GM21723 (cell line): Measurements from ENCODE around the gene PTPRU.
"Not testable (repeated sequence)": the region's sequence is repeated elsewhere in the genome, so short reads cannot be mapped to it uniquely, and the experiment has no call there.

ENCODE experiments used
- ATAC-seq: cut with Tn5 transposase; IDR thresholded peaks from one replicate; pipeline ENCODE4 v1.9.1; 2021; ENCODE audit warnings: mild to moderate bottlenecking, moderate library complexity; ENCODE audit not compliant: unreplicated experiment

PTPRU gene

GRCh38 chr1:29311352-29312030, 75.2 kb downstream of the PTPRU start:
- no peak for ATAC-seq

DNA sequence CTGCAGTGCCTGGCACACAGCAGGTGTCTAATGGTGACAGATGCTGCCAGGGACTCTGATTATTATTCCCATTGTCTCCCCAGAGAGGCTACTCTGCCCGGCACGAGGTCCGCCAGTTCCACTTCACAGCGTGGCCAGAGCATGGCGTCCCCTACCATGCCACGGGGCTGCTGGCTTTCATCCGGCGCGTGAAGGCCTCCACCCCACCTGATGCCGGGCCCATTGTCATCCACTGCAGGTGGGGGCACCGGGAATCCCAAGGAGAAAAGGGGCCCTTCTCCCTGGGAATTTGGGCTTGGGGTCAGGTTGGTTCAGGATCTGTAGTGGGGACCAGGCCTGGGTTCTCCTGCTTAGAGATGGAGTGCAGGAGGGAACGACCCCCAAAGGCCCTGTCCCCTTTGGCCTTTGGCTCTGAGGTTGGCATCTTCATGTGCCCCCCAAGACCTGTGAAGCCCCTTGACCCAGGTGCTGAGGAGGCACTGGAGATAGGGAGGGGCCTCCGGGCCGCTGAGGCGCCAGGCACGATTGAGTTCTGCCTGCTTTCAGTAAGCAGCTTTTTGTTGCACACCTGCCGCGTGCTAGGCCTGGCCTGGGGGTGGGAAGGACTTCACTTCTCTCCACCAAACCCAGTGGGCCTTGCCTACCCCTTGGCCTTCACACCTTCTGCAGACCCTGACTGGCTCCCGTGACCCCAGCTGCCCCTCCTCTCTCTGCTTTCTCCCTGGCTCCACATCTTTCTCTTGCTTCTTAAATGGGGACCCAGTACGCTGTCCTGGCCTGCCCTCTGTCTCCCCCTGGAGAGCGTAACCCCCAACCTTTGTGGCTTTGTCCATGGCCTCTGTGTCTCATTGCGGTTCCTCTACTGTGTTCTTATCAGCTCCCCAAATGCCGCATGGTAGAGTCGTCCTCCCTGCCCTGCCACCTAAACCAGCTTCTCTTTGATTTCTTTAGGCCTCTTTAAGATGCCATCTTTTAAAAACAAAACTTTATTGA, 76.4 kb downstream of the PTPRU start:
- ATAC-seq, result no peak

GRCh38 chr1:29314685-29315084, 78.4 kb downstream of the PTPRU start:
- not testable (repeated sequence) for ATAC-seq

- no peak for ATAC-seq
Measured at GRCh38 chr1:29315262-29315661, 78.9 kb downstream of the PTPRU start.

GRCh38 chr1:29315876-29316275, 79.6 kb downstream of the PTPRU start:
- ATAC-seq, result no peak

GRCh38 chr1:29317063-29317915, 81.0 kb downstream of the PTPRU start:
- ATAC-seq, result no peak

- ATAC-seq, result no peak
Measured at GRCh38 chr1:29317916-29318530, 81.7 kb downstream of the PTPRU start.

DNA sequence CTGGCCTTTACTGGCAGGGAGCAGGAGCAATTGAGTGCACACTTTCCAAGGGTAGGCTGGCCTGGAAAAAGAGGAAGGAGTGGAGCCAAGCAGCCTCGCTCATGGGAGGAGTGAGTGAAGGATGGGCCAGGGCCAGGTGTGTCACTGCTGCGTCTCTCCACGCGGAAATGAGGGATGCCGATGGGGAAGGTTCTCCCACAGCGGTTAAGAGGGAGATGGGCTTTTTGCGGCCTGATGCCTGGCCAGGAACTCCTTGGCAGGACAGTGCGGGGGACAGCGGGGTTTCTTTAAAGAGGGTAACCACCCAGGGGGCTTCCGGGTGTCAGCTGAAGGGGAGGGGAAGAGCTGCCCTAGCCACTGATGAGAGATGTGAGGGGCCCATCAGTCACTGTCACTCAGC, 82.4 kb downstream of the PTPRU start:
- ATAC-seq, result no peak

DNA sequence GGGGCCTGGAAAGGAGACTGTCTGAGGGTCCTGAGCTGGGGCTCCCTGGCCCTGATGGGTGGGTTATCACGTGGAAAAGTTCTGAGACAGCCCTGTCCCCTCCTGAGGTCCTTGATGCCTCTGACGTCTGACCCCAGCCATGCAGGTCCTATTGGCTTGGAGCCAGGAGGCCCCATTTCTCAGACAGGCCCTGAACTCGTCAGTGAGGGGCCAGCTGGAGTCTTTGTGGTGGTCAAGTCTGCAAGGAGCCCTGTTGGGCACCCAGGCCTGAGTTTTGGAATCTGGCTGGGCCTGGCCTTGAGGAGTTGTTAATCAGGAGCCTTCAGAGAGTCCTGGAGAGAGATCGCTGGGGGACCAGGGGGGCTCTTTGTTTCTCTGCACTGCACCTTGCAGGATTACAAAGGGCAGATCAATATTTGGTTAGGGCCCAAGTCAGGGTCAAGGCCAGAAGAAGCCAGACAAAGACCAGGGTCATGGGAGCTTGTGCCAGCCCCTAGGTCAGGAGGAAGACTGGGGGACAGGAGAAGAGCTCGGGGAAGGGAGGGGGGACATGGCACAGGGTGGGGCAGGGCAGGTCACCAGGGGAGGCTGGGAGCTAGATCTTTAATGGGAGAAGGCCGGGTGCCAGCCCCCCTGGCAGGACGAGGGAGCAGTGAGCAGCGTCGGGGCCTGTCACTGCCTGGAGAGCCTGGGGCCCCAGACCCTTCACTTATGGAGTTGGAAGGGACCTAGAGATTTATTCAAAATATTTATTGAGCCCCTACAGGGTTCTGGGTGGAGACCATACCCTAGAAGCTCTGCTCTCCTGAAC, 83.2 kb downstream of the PTPRU start:
- no peak for ATAC-seq

DNA sequence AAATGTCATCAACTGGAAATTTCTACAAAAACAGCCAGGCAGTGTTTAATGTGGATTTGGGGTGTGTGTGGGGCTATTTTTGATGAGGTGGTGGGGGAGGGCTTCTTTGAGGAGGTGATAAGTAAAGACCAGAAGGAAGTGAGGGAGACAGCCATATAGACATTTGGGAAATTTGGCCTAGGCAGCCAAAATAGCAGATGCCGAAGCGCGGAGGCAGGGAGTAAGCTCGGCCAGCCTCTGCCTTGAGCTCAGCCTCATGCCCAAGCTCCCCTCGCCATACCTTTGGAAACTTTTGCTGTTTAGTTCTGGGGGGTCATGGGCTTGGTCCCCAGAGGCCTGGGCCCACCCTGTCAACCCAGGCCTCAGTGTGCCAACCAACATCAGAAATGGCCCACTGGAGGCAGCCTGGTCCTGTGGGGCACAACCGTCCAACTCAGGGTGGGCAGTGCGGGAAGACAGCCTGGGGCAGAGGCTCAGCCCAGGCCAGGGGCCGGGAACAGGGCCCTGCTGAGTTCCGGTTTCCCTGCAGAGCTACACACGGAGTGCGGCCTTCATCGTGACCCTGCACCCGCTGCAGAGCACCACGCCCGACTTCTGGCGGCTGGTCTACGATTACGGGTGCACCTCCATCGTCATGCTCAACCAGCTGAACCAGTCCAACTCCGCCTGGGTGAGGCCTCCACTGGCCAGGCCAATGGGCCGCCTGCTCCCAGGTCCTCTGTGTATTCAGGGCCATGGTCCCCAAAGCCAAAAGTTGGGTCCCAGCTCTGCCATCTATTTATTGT, 84.0 kb downstream of the PTPRU start:
- no peak for ATAC-seq

DNA sequence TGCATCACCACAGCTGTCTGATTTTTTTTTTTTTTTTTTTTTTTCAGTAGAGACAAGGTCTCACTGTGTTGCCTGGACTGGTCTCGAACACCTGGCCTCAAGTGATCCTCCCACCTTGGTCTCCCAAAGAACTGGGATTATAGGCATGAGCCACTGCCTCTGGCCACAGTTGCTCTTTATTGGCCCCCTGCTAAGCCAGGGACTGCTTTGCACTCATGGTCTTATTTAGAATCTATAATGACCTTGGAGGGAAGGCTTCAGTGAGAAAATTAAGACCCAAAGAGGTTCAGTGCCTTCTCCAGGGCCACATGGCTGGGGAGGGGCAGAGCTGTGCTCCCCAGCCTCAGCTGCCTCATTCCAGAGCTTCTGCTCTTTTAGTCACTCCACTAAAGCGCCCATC, 84.9 kb downstream of the PTPRU start:
- no peak for ATAC-seq

- ATAC-seq, result no peak
Measured at GRCh38 chr1:29322147-29322694, 85.9 kb downstream of the PTPRU start.

DNA sequence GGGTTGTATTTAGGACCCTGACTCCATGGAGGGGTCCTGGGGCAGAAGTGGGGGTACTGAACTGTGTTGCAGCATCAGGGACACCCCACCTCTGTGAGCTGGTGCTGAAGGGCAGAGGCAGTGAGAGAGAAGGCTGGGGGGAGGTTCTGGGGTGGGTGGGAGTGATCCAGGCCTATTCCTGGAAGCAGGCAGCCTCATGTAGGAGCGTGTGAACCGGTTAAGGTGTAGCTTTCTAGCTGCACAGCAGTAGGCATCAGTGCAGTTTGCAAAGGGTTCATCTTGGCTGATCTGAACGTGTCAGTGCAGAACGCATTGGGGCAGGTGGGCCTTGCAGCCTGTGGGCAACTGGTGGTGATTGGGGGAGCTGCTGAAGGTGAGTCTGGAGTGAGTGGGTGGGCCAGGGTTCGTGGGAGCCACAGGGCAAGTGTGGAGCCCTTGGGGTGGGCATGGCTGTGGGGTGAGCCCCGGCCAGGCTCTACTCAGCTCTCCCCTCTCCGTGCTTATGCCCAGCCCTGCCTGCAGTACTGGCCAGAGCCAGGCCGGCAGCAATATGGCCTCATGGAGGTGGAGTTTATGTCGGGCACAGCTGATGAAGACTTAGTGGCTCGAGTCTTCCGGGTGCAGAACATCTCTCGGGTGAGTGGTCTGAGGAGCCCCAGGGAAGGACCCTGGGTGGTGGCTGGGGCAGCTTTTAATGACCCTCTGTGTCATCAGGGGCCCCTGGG, 86.7 kb downstream of the PTPRU start:
- ATAC-seq, result no peak

- ATAC-seq, result no peak
Measured at GRCh38 chr1:29323636-29324035, 87.3 kb downstream of the PTPRU start.

GRCh38 chr1:29324202-29324601, 87.9 kb downstream of the PTPRU start:
- no peak for ATAC-seq

- no peak for ATAC-seq
Measured at GRCh38 chr1:29324771-29325351, 88.5 kb downstream of the PTPRU start.

DNA sequence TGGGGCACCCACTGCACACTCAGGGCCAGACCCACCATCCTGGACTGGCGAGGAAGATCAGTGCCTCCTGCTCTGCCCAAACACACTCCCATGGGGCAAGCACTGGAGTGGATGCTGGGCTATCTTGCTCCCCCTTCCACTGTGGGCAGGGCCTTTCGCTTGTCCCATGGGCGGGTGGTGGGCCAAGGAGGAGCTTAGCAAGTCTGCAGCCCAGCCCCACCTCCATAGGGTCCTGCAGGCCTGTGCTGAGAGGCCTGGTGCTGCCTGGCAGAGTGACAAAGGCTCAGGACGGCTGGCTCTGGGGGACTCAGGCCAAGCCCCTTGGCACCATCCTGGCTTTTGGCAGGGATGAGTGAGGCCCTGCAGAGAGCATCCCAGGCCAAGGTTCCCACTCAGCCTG, 89.4 kb downstream of the PTPRU start:
- ATAC-seq, result no peak

DNA sequence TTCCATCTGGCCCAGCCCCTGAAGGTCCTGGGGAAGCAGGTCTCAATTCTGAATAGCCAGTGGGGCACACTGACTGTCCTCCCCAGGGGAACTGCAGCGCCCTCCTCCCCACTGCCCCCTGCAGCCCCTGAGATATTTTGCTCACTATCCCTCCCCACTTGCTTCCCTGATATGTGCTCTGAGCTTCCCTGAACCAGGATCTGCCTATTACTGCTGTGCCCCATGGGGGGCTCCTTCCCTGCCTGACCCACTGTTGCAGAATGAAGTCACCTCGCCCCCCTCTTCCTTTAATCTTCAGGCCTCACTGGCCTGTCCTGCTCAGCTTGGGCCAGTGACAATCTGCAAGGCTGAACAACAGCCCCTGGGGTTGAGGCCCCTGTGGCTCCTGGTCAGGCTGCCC, 89.8 kb downstream of the PTPRU start:
- ATAC-seq, result no peak
